Transverse colon (tissue), 4 donors: Measurements from ENCODE around the gene PCDHGA1. TPM values are rescaled to one million over a fixed set of nuclear protein-coding genes. Genes with fewer than 3 reads are reported as not detected.

ENCODE experiments used
- DNase-seq: peaks from one replicate; pipeline ENCODE4 v3.0.0-alpha.2; 2019
- H3K27ac ChIP-seq, 4 donors: fragments of 200-600 bp; sonication (generic); 2 replicates each; pipeline ENCODE4 v1.5.1; 2016 to 2018; ENCODE audit warnings: inconsistent platforms in 4 of 4
- H3K27me3 ChIP-seq: fragments of 200-600 bp; sonication (generic); 2 replicates; pipeline ENCODE4 v1.5.1; 2017; ENCODE audit warnings: inconsistent platforms
- H3K36me3 ChIP-seq, 4 donors: fragments of 200-600 bp; sonication (generic); 2 replicates each; pipeline ENCODE4 v1.5.1; 2017 to 2019; ENCODE audit warnings: inconsistent platforms in 4 of 4
- H3K4me1 ChIP-seq, 4 donors: fragments of 200-600 bp; sonication (generic); 2 replicates each; pipeline ENCODE4 v1.5.1; 2017 to 2020; ENCODE audit warnings: inconsistent platforms in 4 of 4
- H3K4me3 ChIP-seq, 4 donors: fragments of 200-600 bp; sonication (generic); 1 replicate in 1 of 4; 2 replicates in 3 of 4; pipeline versions ENCODE4 v1.5.1 to v1.6.1; 2017 to 2019; ENCODE audit warnings: inconsistent platforms in 4 of 4
- H3K9me3 ChIP-seq, 2 donors: fragments of 200-600 bp; sonication (generic); 2 replicates each; pipeline ENCODE4 v1.5.1; 2017 to 2019; ENCODE audit warnings: inconsistent platforms in 2 of 2
- EP300 ChIP-seq: sonication (generic); formaldehyde crosslinking; IDR thresholded peaks from one replicate; pipeline ENCODE4 v1.6.1; 2017; ENCODE audit warnings: antibody characterized with exemption, low read depth
- POLR2A ChIP-seq: fragments of 450-650 bp; IDR thresholded peaks from one replicate; pipeline ENCODE4 v1.6.1; 2016; ENCODE audit warnings: antibody characterized with exemption, mild to moderate bottlenecking, moderate library complexity
- POLR2AphosphoS5 ChIP-seq, 3 donors: sonication (generic); formaldehyde crosslinking; IDR thresholded peaks; one replicate each; pipeline ENCODE4 v1.6.1; 2016; ENCODE audit warnings: antibody characterized with exemption in 3 of 3
- WGBS, 2 donors: methylation state at CpG; one replicate each; pipeline ENCODE4 v1.1.5; 2018; ENCODE audit warnings: low coverage in 1 of 2; 5-methylcytosine and 5-hydroxymethylcytosine counted together
- in situ Hi-C, 4 donors: fragments of 200-750 bp; cut with MboI; loops; one replicate each; pipeline versions ENCODE4 v1.15.0 to v1.15.1; 2017; ENCODE audit warnings: low sequenced_read_pairs in 3 of 4, low pct_ligation_motif_present in 1 of 4, low pct_unique_long_range_greater_than_20kb in 1 of 4
- intact Hi-C: fragments of 100-400 bp; cut with DNase I; formaldehyde crosslinking; loops from one replicate; pipeline ENCODE4 v1.15.1; 2023; ENCODE audit warnings: low total_unique reads
- total RNA-seq, 4 donors: library from RNA; depleted of rRNA; stranded (reverse); fragments of >200 nt; gene quantifications; one replicate each; pipeline ENCODE4 v1.1.0, GENCODE V29; 2016
- TF ChIP-seq, protein P1 (sequence below), 5 experiments: fragments of 200-600 bp in 3 of 5; fragments of 450-650 bp in 2 of 5; sonication (generic) in 3 of 5; IDR thresholded peaks; 1 replicate in 2 of 5; 2 replicates in 3 of 5; pipeline ENCODE4 v1.5.1; 2016 to 2017; ENCODE audit warnings: antibody characterized with exemption in 5 of 5, inconsistent platforms in 3 of 5, mild to moderate bottlenecking in 2 of 5, moderate library complexity in 1 of 5

The PCDHGA1 gene
- total RNA-seq, 4 donors from 2014 or later, result 0.55 to 0.64 TPM; not detected in 2

DNA sequence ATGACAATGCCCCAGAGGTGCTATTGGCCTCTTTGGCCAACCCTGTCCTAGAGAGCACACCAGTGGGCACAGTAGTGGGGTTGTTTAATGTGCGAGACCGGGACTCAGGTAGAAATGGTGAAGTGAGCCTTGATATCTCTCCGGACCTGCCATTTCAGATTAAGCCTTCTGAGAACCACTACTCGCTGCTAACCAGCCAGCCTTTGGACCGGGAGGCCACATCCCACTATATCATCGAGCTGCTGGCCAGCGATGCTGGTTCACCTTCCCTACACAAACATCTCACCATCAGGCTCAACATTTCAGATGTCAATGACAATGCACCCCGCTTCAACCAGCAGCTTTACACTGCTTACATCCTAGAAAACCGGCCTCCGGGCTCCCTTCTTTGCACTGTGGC is 160.0 kb downstream of the PCDHGA1 start:
- 98% methylated on average over 10 of the region's 10 CpGs; no CpG with 5 or more reads in 1 of the 2 donors for WGBS, 2 donors
- in situ Hi-C loops (no loop called here), intact Hi-C loops (no loop called here)
- DNase-seq, result no peak
- H3K27me3 ChIP-seq, result peaks cover 26% of the 10 kb centered on the region
- H3K36me3 ChIP-seq, result no peaks in the 10 kb centered on the region
- TF ChIP-seq, protein P1, sequence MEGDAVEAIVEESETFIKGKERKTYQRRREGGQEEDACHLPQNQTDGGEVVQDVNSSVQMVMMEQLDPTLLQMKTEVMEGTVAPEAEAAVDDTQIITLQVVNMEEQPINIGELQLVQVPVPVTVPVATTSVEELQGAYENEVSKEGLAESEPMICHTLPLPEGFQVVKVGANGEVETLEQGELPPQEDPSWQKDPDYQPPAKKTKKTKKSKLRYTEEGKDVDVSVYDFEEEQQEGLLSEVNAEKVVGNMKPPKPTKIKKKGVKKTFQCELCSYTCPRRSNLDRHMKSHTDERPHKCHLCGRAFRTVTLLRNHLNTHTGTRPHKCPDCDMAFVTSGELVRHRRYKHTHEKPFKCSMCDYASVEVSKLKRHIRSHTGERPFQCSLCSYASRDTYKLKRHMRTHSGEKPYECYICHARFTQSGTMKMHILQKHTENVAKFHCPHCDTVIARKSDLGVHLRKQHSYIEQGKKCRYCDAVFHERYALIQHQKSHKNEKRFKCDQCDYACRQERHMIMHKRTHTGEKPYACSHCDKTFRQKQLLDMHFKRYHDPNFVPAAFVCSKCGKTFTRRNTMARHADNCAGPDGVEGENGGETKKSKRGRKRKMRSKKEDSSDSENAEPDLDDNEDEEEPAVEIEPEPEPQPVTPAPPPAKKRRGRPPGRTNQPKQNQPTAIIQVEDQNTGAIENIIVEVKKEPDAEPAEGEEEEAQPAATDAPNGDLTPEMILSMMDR (IDR thresholded peaks at IDR 0.05), result no peak
- no peak for TF ChIP-seq EP300
- no peak for TF ChIP-seq POLR2AphosphoS5 (IDR thresholded peaks at IDR 0.05)
- no peak for TF ChIP-seq POLR2A
- H3K9me3 ChIP-seq, result no peaks in the 10 kb centered on the region
- H3K4me1 ChIP-seq, result peaks cover 0 to 8% (median 1%) of the 10 kb centered on the region in 4 donors
- H3K4me3 ChIP-seq, result no peak overlapping the region
- H3K27ac ChIP-seq, result no peak overlapping the region

DNA sequence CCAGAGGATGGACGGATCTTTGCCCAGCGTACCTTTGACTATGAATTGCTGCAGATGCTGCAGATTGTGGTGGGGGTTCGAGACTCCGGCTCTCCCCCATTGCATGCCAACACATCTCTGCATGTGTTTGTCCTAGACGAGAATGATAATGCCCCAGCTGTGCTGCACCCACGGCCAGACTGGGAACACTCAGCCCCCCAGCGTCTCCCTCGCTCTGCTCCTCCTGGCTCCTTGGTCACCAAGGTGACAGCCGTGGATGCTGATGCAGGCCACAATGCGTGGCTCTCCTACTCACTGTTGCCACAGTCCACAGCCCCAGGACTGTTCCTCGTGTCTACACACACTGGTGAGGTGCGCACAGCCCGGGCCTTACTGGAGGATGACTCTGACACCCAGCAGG is 160.5 kb downstream of the PCDHGA1 start:
- no peak overlapping the region for H3K4me3 ChIP-seq
- in situ Hi-C loops, result no loop called here
- H3K9me3 ChIP-seq, result no peaks in the 10 kb centered on the region
- DNase-seq, result no peak
- peaks cover 22% of the 10 kb centered on the region for H3K27me3 ChIP-seq
- H3K4me1 ChIP-seq, result peaks cover 0 to 5% (median 0%) of the 10 kb centered on the region in 4 donors
- H3K36me3 ChIP-seq, result no peaks in the 10 kb centered on the region
- no peak overlapping the region for H3K27ac ChIP-seq
- TF ChIP-seq POLR2A (no peak), POLR2AphosphoS5 (IDR thresholded peaks at IDR 0.05) (no peak), EP300 (no peak)
- TF ChIP-seq, protein P1 (IDR thresholded peaks at IDR 0.05), result no peak
- 93% methylated on average over 11 of the region's 13 CpGs; no CpG with 5 or more reads in 1 of the 2 donors for WGBS, 2 donors
- intact Hi-C loops, result no loop called here

GRCh38 chr5:141491323-141492167 is 161.2 kb downstream of the PCDHGA1 start:
- in situ Hi-C loops, result no loop called here
- peak overlapping the region in 1 of 4 donors; percentile 27 for H3K4me3 ChIP-seq
- 72% methylated on average over 66 of the region's 66 CpGs; no CpG with 5 or more reads in 1 of the 2 donors for WGBS, 2 donors
- no peak for TF ChIP-seq EP300
- TF ChIP-seq, protein P1 (IDR thresholded peaks at IDR 0.05), result no peak
- no peak for TF ChIP-seq POLR2A
- no peak for TF ChIP-seq POLR2AphosphoS5 (IDR thresholded peaks at IDR 0.05)
- no peak for DNase-seq
- intact Hi-C loops, result no loop called here
- peaks cover 22% of the 10 kb centered on the region for H3K27me3 ChIP-seq
- H3K9me3 ChIP-seq, result no peaks in the 10 kb centered on the region
- no peak overlapping the region for H3K27ac ChIP-seq
- H3K36me3 ChIP-seq, result no peaks in the 10 kb centered on the region
- peaks cover 0 to 5% (median 0%) of the 10 kb centered on the region in 4 donors for H3K4me1 ChIP-seq

GRCh38 chr5:141492168-141492885 is 162.0 kb downstream of the PCDHGA1 start:
- TF ChIP-seq EP300, result no peak
- no peak for TF ChIP-seq POLR2AphosphoS5 (IDR thresholded peaks at IDR 0.05)
- TF ChIP-seq, protein P1 (IDR thresholded peaks at IDR 0.05), result no peak
- TF ChIP-seq POLR2A, result no peak
- no peaks in the 10 kb centered on the region for H3K9me3 ChIP-seq
- WGBS, 2 donors, result 61% methylated on average over 46 of the region's 68 CpGs; no CpG with 5 or more reads in 1 of the 2 donors
- H3K4me3 ChIP-seq, result peak overlapping the region in 1 of 4 donors; percentile 27
- intact Hi-C loops (no loop called here), in situ Hi-C loops (no loop called here)
- H3K27ac ChIP-seq, result no peak overlapping the region
- no peak for DNase-seq
- H3K4me1 ChIP-seq, result peaks cover 0 to 5% (median 0%) of the 10 kb centered on the region in 4 donors
- H3K27me3 ChIP-seq, result peaks cover 22% of the 10 kb centered on the region
- H3K36me3 ChIP-seq, result no peaks in the 10 kb centered on the region
